Type B pancreatic cell (in vitro differentiated cells): ENCODE results near the gene CRY2. TPM values are rescaled to one million over a fixed set of nuclear protein-coding genes. Genes with fewer than 3 reads are reported as not detected.

Experiments used
- DNase-seq: peaks from one replicate; pipeline ENCODE4 v3.0.0; 2021; ENCODE audit warnings: mixed read lengths; ENCODE audit not compliant: unreplicated experiment; ENCODE audit errors: extremely low spot score
- H3K27ac Mint-ChIP-seq: 2 replicates; pipeline ENCODE4 v1.8.0; 2021; ENCODE audit warnings: mild to moderate bottlenecking, mixed read lengths
- H3K27me3 Mint-ChIP-seq: 2 replicates; pipeline ENCODE4 v1.8.0; 2021; ENCODE audit warnings: mixed read lengths
- H3K36me3 Mint-ChIP-seq: 2 replicates; pipeline ENCODE4 v1.8.0; 2021; ENCODE audit warnings: mixed read lengths
- H3K4me1 Mint-ChIP-seq: one replicate; pipeline ENCODE4 v1.8.0; 2021; ENCODE audit warnings: mixed read lengths; ENCODE audit not compliant: unreplicated experiment
- H3K4me3 Mint-ChIP-seq: 2 replicates; pipeline ENCODE4 v1.8.0; 2021; ENCODE audit warnings: mild to moderate bottlenecking, mixed read lengths
- H3K9me3 Mint-ChIP-seq: 2 replicates; pipeline ENCODE4 v1.8.0; 2021; ENCODE audit warnings: mixed read lengths
- CTCF ChIP-seq: fragments of 200-600 bp; sonication (generic); conservative IDR thresholded peaks from 2 replicates; pipeline ENCODE4 v1.5.0; 2021; ENCODE audit warnings: antibody characterized with exemption, mild to moderate bottlenecking
- total RNA-seq: library from RNA; stranded (reverse); gene quantifications from 2 replicates; pipeline ENCODE4 v1.2.1, GENCODE V29; 2021; ENCODE audit warnings: low replicate concordance

CRY2 gene
- total RNA-seq, 1 donor from 2014 or later: 27.7 TPM

- TF ChIP-seq CTCF: no peak
- no peak for DNase-seq
- Mint-ChIP-seq H3K27ac (no peak overlapping the region), H3K36me3 (no peaks in the 10 kb centered on the region), H3K9me3 (no peaks in the 10 kb centered on the region), H3K27me3 (peaks cover 6% of the 10 kb centered on the region), H3K4me3 (no peak overlapping the region), H3K4me1 (peaks cover 9% of the 10 kb centered on the region)
Measured at GRCh38 chr11:45890886-45891550, 43.7 kb downstream of the CRY2 start.

GRCh38 chr11:45892856-45893255, 45.6 kb downstream of the CRY2 start:
- Mint-ChIP-seq H3K9me3 (no peaks in the 10 kb centered on the region), H3K27me3 (no peaks in the 10 kb centered on the region), H3K36me3 (no peaks in the 10 kb centered on the region), H3K4me1 (peaks cover 9% of the 10 kb centered on the region), H3K4me3 (no peak overlapping the region), H3K27ac (no peak overlapping the region)
- no peak for DNase-seq
- TF ChIP-seq CTCF: no peak

- no peaks in the 10 kb centered on the region for H3K9me3 Mint-ChIP-seq
- H3K27ac Mint-ChIP-seq: no peak overlapping the region
Measured at GRCh38 chr11:45894555-45895247, 47.4 kb downstream of the CRY2 start.

GRCh38 chr11:45895553-45896259, 48.4 kb downstream of the CRY2 start:
- no peak for TF ChIP-seq CTCF
- Mint-ChIP-seq H3K27ac (no peak overlapping the region), H3K4me3 (no peak overlapping the region), H3K9me3 (no peaks in the 10 kb centered on the region), H3K36me3 (no peaks in the 10 kb centered on the region), H3K4me1 (peaks cover 11% of the 10 kb centered on the region), H3K27me3 (no peaks in the 10 kb centered on the region)
- DNase-seq: no peak

More at GRCh38 chr11:45894555-45895247, 47.4 kb downstream of the CRY2 start:
- Mint-ChIP-seq H3K36me3 (no peaks in the 10 kb centered on the region), H3K27me3 (no peaks in the 10 kb centered on the region), H3K4me3 (no peak overlapping the region), H3K4me1 (peaks cover 9% of the 10 kb centered on the region)
- no peak for DNase-seq
- no peak for TF ChIP-seq CTCF

- Mint-ChIP-seq H3K9me3 (no peaks in the 10 kb centered on the region), H3K4me1 (peaks cover 12% of the 10 kb centered on the region), H3K27me3 (no peaks in the 10 kb centered on the region), H3K4me3 (no peak overlapping the region), H3K36me3 (no peaks in the 10 kb centered on the region), H3K27ac (no peak overlapping the region)
- no peak for TF ChIP-seq CTCF
- DNase-seq: no peak
Measured at GRCh38 chr11:45896422-45896984, 49.2 kb downstream of the CRY2 start.
